ENCODE results near the gene RPE. TPM values are rescaled to one million over a fixed set of nuclear protein-coding genes. Genes with fewer than 3 reads are reported as not detected.
A peak's percentile ranks its signal among the peaks of the same experiment; 100 is the strongest.

RPE gene
- 10 to 100 TPM; 33.2 to 45.3 (median 34.0) TPM for polyA plus RNA-seq

DNA sequence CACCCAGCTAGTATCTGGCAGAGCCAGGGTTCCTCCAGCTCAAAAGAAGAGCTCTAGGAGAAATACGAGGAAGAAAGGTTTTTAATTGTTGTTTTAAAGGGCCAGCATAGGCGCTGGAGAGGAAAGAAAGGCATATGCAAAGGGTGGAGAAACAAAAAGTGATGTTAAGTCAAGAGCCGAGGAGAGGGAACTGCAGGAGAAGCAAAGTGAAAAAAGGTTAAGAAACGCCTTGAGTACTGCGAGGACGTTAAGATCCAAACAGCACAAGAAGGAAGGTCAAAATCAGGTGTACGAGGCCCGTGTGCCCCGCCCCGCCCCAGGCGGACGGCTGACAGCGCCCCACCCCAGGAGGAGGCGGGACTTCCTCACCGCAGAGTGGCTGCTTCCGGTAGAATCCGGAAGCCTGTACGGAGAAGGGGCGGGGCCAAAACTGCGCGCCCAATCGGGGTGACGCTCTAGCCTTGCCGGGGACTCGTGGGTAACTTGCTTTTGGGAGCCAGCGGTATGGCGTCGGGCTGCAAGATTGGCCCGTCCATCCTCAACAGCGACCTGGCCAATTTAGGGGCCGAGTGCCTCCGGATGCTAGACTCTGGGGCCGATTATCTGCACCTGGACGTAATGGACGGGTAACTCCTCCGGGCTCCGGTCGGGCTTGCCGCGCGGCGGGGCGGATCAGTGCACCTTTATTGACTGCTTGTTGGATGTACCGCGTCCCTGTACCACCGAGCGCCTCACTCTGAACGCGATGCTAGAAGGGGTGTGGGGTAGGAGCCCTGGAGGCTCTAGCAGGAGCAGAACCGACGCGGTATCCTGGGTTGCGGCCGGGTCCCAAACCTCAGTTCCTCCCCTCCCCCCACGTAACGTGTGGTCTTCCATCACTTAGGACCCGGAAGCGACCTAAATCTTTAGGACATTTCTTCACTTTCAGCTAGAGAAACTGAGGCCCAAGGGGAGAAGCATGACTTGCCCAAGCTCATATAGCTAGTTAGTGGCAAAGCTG lies at the start of gene RPE:
Gene RPE (plus strand): TSS at position 481 of the 1,000 bp plus-strand sequence. CDS start 24 bp downstream, at position 505.
- Mint-ChIP-seq H3K36me3 (peaks cover 0 to 8% (median 4%) of the 10 kb centered on the region in 3 donors), H3K27ac (peak within 1 kb of the TSS; percentile 81 to 97 (median 94)), H3K4me3 (peak within 1 kb of the TSS; percentile 92 to 99 (median 97)), H3K9me3 (no peaks in the 10 kb centered on the region), H3K4me1 (peaks cover 60 to 76% of the 10 kb centered on the region in 2 donors), H3K27me3 (ENCODE audit: low read depth in 3 of 3) (peaks cover 3 to 10% (median 6%) of the 10 kb centered on the region in 3 donors)
- peak; percentile 95 to 96 (median 96) for DNase-seq

- Mint-ChIP-seq H3K27me3 (ENCODE audit: low read depth in 3 of 3) (peaks cover 5 to 8% (median 7%) of the 10 kb centered on the region in 3 donors), H3K27ac (no peak overlapping the region), H3K9me3 (no peaks in the 10 kb centered on the region), H3K4me3 (no peak overlapping the region), H3K4me1 (no peaks in the 10 kb centered on the region), H3K36me3 (no peaks in the 10 kb centered on the region)
- no peak for DNase-seq
Observed at GRCh38 chr2:209956271-209956670, 46.2 kb upstream of the RPE start.

GRCh38 chr2:209958016-209958415 lies 44.4 kb upstream of the RPE start:
- H3K27me3 Mint-ChIP-seq (ENCODE audit: low read depth in 3 of 3) = peaks cover 5 to 8% (median 7%) of the 10 kb centered on the region in 3 donors
- H3K4me3 Mint-ChIP-seq = no peak overlapping the region
- H3K4me1 Mint-ChIP-seq = no peaks in the 10 kb centered on the region
- DNase-seq = no peak
- no peaks in the 10 kb centered on the region for H3K9me3 Mint-ChIP-seq
- H3K36me3 Mint-ChIP-seq = no peaks in the 10 kb centered on the region
- H3K27ac Mint-ChIP-seq = no peak overlapping the region

DNA sequence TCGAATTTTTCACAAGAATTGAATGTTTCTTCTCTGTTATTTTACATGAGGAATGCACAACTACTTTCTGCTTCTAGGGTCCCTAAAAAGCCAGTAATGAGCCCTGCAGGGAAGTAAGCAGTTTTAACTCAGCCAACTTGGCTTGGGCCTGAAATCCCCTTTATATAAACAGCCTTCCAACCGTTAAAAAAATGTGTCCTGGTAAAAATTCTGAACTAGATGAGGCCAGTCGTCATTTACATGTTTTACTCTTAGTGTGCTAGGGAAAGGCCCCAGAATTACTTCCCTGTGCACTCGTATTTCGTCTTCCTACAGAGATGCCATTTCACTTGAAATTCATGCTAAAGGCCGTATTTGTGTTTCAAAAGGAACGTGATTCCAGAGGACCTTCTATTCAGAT lies 42.4 kb upstream of the RPE start:
- H3K4me3 Mint-ChIP-seq = no peak overlapping the region
- no peak for DNase-seq
- H3K27ac Mint-ChIP-seq = no peak overlapping the region
- H3K4me1 Mint-ChIP-seq = no peaks in the 10 kb centered on the region
- H3K27me3 Mint-ChIP-seq (ENCODE audit: low read depth in 3 of 3) = peaks cover 3 to 4% (median 4%) of the 10 kb centered on the region in 3 donors
- no peaks in the 10 kb centered on the region for H3K9me3 Mint-ChIP-seq
- H3K36me3 Mint-ChIP-seq = no peaks in the 10 kb centered on the region

GRCh38 chr2:209960676-209961630 lies 41.5 kb upstream of the RPE start:
- DNase-seq = peak in 2 of 3 donors; percentile 2 to 5

DNA sequence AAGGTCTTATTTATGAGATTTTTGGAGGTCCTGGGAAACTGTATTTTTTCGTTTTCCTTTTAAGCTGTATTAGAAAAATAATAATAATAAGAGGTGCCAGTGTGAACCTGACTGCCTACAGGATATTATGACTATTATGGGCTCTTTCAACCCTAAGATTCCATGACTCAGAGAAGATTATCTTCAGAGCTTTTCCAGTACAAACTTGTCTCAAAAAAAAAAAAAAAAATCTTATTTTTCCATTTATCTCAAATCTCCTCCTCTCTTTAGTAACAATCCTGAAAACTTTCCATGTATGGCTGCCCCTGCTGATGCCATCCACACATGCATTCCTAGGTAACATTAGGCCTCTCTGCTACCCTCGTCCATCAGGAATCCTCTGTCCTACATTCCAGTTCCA lies 36.7 kb upstream of the RPE start:
- H3K27me3 Mint-ChIP-seq (ENCODE audit: low read depth in 3 of 3) = peaks cover 2 to 4% (median 3%) of the 10 kb centered on the region in 3 donors
- no peak overlapping the region for H3K27ac Mint-ChIP-seq
- H3K36me3 Mint-ChIP-seq = no peaks in the 10 kb centered on the region
- no peak for DNase-seq
- H3K4me3 Mint-ChIP-seq = no peak overlapping the region
- no peaks in the 10 kb centered on the region for H3K9me3 Mint-ChIP-seq
- H3K4me1 Mint-ChIP-seq = no peaks in the 10 kb centered on the region

More at GRCh38 chr2:209960676-209961630, 41.5 kb upstream of the RPE start:
- Mint-ChIP-seq H3K4me3 (no peak overlapping the region), H3K9me3 (no peaks in the 10 kb centered on the region), H3K27me3 (ENCODE audit: low read depth in 3 of 3) (peaks cover 2 to 4% (median 2%) of the 10 kb centered on the region in 3 donors), H3K4me1 (no peaks in the 10 kb centered on the region), H3K27ac (no peak overlapping the region), H3K36me3 (no peaks in the 10 kb centered on the region)

DNA sequence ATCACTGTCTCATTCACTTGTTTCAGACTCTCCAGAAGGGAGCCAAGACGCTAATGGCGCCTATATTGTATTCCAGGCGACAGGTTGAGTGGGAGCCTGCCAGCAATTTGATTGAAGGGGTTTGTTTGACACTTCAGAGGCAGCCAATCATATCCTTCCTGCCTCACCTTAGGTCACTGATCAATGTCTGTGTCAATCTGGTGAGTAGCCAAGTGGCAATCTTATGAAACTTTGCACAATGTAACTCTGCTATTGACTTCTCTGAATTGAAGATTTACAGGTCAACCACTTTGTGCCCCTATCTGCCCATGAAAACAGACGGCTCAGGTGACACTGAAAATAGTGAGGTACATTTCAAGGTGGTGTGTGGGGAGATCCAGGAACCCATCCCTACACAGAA lies 32.7 kb upstream of the RPE start:
- H3K27me3 Mint-ChIP-seq (ENCODE audit: low read depth in 3 of 3) = peaks cover 0 to 4% (median 2%) of the 10 kb centered on the region in 3 donors
- H3K9me3 Mint-ChIP-seq = no peaks in the 10 kb centered on the region
- DNase-seq = no peak
- no peaks in the 10 kb centered on the region for H3K4me1 Mint-ChIP-seq
- H3K27ac Mint-ChIP-seq = no peak overlapping the region
- no peak overlapping the region for H3K4me3 Mint-ChIP-seq
- H3K36me3 Mint-ChIP-seq = no peaks in the 10 kb centered on the region

DNA sequence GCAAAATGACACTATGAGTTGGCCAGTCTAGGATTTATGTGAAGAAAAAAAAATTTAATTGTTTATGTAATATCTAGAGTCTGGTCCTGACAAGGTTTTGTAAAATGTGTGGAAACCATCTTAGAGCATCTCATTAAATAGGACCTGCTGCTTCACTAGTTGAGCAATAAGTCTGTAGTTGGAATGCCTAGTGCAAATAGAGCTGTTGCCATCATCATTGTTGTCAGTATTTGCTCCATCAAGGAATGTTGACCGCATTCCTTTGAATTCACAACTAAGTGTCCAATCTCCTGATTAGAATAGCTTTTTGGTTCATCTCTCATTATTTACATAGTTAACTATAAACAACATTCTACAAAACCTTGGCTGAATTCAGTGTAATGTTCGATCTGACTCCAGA lies 32.2 kb upstream of the RPE start:
- H3K4me1 Mint-ChIP-seq = no peaks in the 10 kb centered on the region
- no peak for DNase-seq
- no peak overlapping the region for H3K4me3 Mint-ChIP-seq
- no peaks in the 10 kb centered on the region for H3K9me3 Mint-ChIP-seq
- H3K36me3 Mint-ChIP-seq = no peaks in the 10 kb centered on the region
- peaks cover 0 to 2% (median 2%) of the 10 kb centered on the region in 3 donors for H3K27me3 Mint-ChIP-seq (ENCODE audit: low read depth in 3 of 3)
- H3K27ac Mint-ChIP-seq = no peak overlapping the region

- H3K9me3 Mint-ChIP-seq = no peaks in the 10 kb centered on the region
- no peak overlapping the region for H3K27ac Mint-ChIP-seq
Observed at GRCh38 chr2:209970711-209971110, 31.7 kb upstream of the RPE start.

DNA sequence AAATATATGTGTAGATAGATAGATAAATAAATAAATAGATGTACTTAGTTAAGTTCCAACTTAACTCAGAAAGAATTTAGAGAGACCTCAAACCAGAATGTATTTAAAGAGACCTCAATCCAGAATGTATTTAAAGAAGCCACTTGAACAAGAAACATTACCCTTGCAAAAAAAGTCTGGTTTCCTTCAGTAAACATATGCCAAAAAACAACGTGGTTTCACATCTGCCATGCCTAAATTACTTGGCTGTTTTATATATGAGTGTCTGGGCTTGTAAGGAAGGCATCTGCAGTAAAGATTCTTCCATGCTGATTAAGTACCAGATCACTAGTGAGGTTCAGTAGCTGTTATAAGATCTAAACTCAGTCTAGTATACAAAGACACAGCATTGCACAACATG lies 29.1 kb upstream of the RPE start:
- H3K9me3 Mint-ChIP-seq = no peaks in the 10 kb centered on the region
- H3K27me3 Mint-ChIP-seq (ENCODE audit: low read depth in 3 of 3) = peaks cover 0 to 2% (median 0%) of the 10 kb centered on the region in 3 donors
- no peak for DNase-seq
- peaks cover 3 to 4% of the 10 kb centered on the region in 2 donors for H3K4me1 Mint-ChIP-seq
- H3K4me3 Mint-ChIP-seq = no peak overlapping the region
- no peaks in the 10 kb centered on the region for H3K36me3 Mint-ChIP-seq
- H3K27ac Mint-ChIP-seq = no peak overlapping the region

More at GRCh38 chr2:209970711-209971110, 31.7 kb upstream of the RPE start:
- no peak for DNase-seq
- no peaks in the 10 kb centered on the region for H3K4me1 Mint-ChIP-seq
- peaks cover 0 to 2% (median 2%) of the 10 kb centered on the region in 3 donors for H3K27me3 Mint-ChIP-seq (ENCODE audit: low read depth in 3 of 3)
- H3K36me3 Mint-ChIP-seq = no peaks in the 10 kb centered on the region
- no peak overlapping the region for H3K4me3 Mint-ChIP-seq

GRCh38 chr2:209974576-209974975 lies 27.9 kb upstream of the RPE start:
- Mint-ChIP-seq H3K27ac (no peak overlapping the region), H3K36me3 (no peaks in the 10 kb centered on the region), H3K27me3 (ENCODE audit: low read depth in 3 of 3) (peaks cover 0 to 2% (median under 1%) of the 10 kb centered on the region in 3 donors), H3K9me3 (no peaks in the 10 kb centered on the region), H3K4me1 (peaks cover 3 to 4% of the 10 kb centered on the region in 2 donors), H3K4me3 (no peak overlapping the region)
- DNase-seq = no peak

DNA sequence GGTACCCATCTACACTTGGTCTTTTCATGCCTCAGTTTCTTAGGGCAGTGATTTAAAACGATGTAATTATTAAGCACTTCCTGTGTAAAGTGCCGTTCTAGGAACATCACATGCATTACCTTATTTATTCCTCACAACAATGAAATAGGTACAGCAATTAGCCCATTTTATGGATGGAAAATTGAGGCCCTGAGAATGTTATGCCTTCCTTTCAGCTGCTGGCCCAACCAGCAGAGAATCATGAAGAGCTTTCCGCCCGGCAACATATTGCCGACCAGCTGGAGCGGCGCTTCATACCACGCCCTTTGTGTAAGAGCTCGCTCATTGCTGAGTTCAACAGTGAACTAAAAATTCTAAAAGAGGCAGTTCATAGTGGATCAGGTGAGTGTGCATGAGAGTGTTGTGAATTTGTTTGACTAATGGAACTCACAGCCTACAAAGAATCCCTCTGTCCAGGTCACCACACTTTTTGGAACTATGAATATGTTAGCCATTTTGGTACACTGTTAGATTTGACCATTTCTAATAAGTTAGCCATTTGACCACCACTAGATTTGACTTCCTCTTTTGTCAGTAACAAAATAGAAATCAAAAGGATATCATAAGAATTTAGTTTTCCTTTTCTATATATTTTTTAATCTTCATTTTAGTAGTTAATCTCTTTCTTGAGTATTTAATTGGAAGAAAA lies 25.6 kb upstream of the RPE start:
- H3K9me3 Mint-ChIP-seq = no peaks in the 10 kb centered on the region
- no peak for DNase-seq
- H3K4me1 Mint-ChIP-seq = peaks cover 3 to 4% of the 10 kb centered on the region in 2 donors
- H3K36me3 Mint-ChIP-seq = no peaks in the 10 kb centered on the region
- H3K4me3 Mint-ChIP-seq = no peak overlapping the region
- no peak overlapping the region for H3K27ac Mint-ChIP-seq
- peaks cover 0 to 2% (median 2%) of the 10 kb centered on the region in 3 donors for H3K27me3 Mint-ChIP-seq (ENCODE audit: low read depth in 3 of 3)

All from immature natural killer cell (primary cell).